Gastrocnemius medialis (tissue), 4 donors: Measurements from ENCODE around the gene HDAC7. TPM values are rescaled to one million over a fixed set of nuclear protein-coding genes. Genes with fewer than 3 reads are reported as not detected.

Source experiments
- ATAC-seq, 2 donors: fragments of 150-250 bp; one replicate each; pipeline ENCODE4 v1.9.1; 2016
- DNase-seq, 2 donors: peaks; one replicate each; pipeline ENCODE4 v3.0.0-alpha.2; 2019
- H3K27ac ChIP-seq, 4 donors: fragments of 200-600 bp; sonication (generic); 1 replicate in 1 of 4; 2 replicates in 3 of 4; pipeline ENCODE4 v1.5.1; 2016 to 2018; ENCODE audit warnings: mild to moderate bottlenecking in 2 of 4, moderate library complexity in 1 of 4
- H3K27me3 ChIP-seq, 3 donors: fragments of 200-600 bp; sonication (generic) in 2 of 3; 1 replicate in 1 of 3; 2 replicates in 2 of 3; pipeline versions ENCODE4 v1.5.1 to v1.6.0; 2016 to 2019; ENCODE audit warnings: mild to moderate bottlenecking in 1 of 3, moderate library complexity in 1 of 3
- H3K36me3 ChIP-seq, 2 donors: fragments of 200-600 bp; sonication (generic) in 1 of 2; one replicate each; pipeline ENCODE4 v1.5.1; 2017 to 2018
- H3K4me1 ChIP-seq, 2 donors: fragments of 200-600 bp; sonication (generic) in 1 of 2; one replicate each; pipeline ENCODE4 v1.5.1; 2016 to 2017; ENCODE audit warnings: mild to moderate bottlenecking in 2 of 2
- H3K4me3 ChIP-seq, 4 donors: fragments of 200-600 bp; sonication (generic) in 3 of 4; 1 replicate in 1 of 4; 2 replicates in 3 of 4; pipeline ENCODE4 v1.5.1; 2016 to 2019; ENCODE audit warnings: mild to moderate bottlenecking in 2 of 4
- H3K9me3 ChIP-seq, 3 donors: fragments of 200-600 bp; sonication (generic) in 2 of 3; 1 replicate in 1 of 3; 2 replicates in 2 of 3; pipeline ENCODE4 v1.5.1; 2016 to 2019
- CTCF ChIP-seq, 5 experiments: fragments of 450-650 bp in 3 of 5; fragments of 200-600 bp in 2 of 5; sonication (generic) in 2 of 5; IDR thresholded peaks in 4 of 5; conservative IDR thresholded peaks in 1 of 5; 1 replicate in 4 of 5; 2 replicates in 1 of 5; pipeline ENCODE4 v1.5.1; 2016 to 2019; ENCODE audit warnings: antibody characterized with exemption in 5 of 5, mild to moderate bottlenecking in 3 of 5, moderate library complexity in 3 of 5
- POLR2A ChIP-seq, 2 donors: fragments of 450-650 bp; IDR thresholded peaks; one replicate each; pipeline ENCODE4 v1.6.1; 2017; ENCODE audit warnings: antibody characterized with exemption in 2 of 2, mild to moderate bottlenecking in 2 of 2, moderate library complexity in 2 of 2
- in situ Hi-C, 4 donors: fragments of 200-750 bp; cut with MboI; loops; one replicate each; pipeline versions ENCODE4 v1.15.0 to v1.8.0; 2017; ENCODE audit warnings: low sequenced_read_pairs in 4 of 4
- intact Hi-C: fragments of 100-400 bp; cut with DNase I; formaldehyde crosslinking; loops from one replicate; pipeline ENCODE4 v1.15.1; 2023; ENCODE audit warnings: low total_unique reads
- total RNA-seq, 4 donors: library from RNA; depleted of rRNA; stranded (reverse); fragments of >200 nt; gene quantifications; one replicate each; pipeline versions ENCODE4 v1.1.0 to v1.2.3, GENCODE V29; 2016

HDAC7 gene
- total RNA-seq, 4 donors from 2014 or later, result 12.2 to 27.1 (median 17.0) TPM

GRCh38 chr12:47863985-47864384 lies 44.3 kb upstream of the HDAC7 start:
- TF ChIP-seq POLR2A (IDR thresholded peaks at IDR 0.05) (no peak), CTCF (IDR thresholded peaks at IDR 0.05 in 4 of 5, conservative IDR thresholded peaks at IDR 0.05 in 1 of 5) (no peak)
- intact Hi-C loops, result no loop called here
- no peak for DNase-seq
- no peak overlapping the region for H3K27ac ChIP-seq
- no peaks in the 10 kb centered on the region for H3K27me3 ChIP-seq
- peaks cover 0 to 3% of the 10 kb centered on the region in 2 donors for H3K4me1 ChIP-seq
- H3K4me3 ChIP-seq, result no peak overlapping the region
- no peaks in the 10 kb centered on the region for H3K36me3 ChIP-seq
- ATAC-seq, result no peak
- in situ Hi-C loops, result no loop called here
- no peaks in the 10 kb centered on the region for H3K9me3 ChIP-seq

GRCh38 chr12:47863467-47863866 lies 43.8 kb upstream of the HDAC7 start:
- Histone ChIP-seq H3K9me3 (no peaks in the 10 kb centered on the region), H3K36me3 (no peaks in the 10 kb centered on the region), H3K27me3 (no peaks in the 10 kb centered on the region), H3K4me1 (peaks cover 0 to 3% of the 10 kb centered on the region in 2 donors), H3K27ac (no peak overlapping the region), H3K4me3 (no peak overlapping the region)
- ATAC-seq (no peak), DNase-seq (no peak)
- in situ Hi-C loops, result no loop called here
- TF ChIP-seq CTCF (IDR thresholded peaks at IDR 0.05 in 4 of 5, conservative IDR thresholded peaks at IDR 0.05 in 1 of 5), result no peak
- no peak for TF ChIP-seq POLR2A (IDR thresholded peaks at IDR 0.05)
- intact Hi-C loops, result no loop called here

GRCh38 chr12:47862881-47863280 lies 43.2 kb upstream of the HDAC7 start:
- ATAC-seq (no peak), DNase-seq (no peak)
- no peak overlapping the region for H3K27ac ChIP-seq
- H3K4me3 ChIP-seq, result no peak overlapping the region
- H3K36me3 ChIP-seq, result no peaks in the 10 kb centered on the region
- TF ChIP-seq POLR2A (IDR thresholded peaks at IDR 0.05) (no peak), CTCF (IDR thresholded peaks at IDR 0.05 in 4 of 5, conservative IDR thresholded peaks at IDR 0.05 in 1 of 5) (no peak)
- intact Hi-C loops (no loop called here), in situ Hi-C loops (no loop called here)
- H3K27me3 ChIP-seq, result no peaks in the 10 kb centered on the region
- H3K9me3 ChIP-seq, result no peaks in the 10 kb centered on the region
- peaks cover 0 to 1% of the 10 kb centered on the region in 2 donors for H3K4me1 ChIP-seq

- in situ Hi-C loops, result no loop called here
- H3K27me3 ChIP-seq, result no peaks in the 10 kb centered on the region
- no peaks in the 10 kb centered on the region for H3K36me3 ChIP-seq
- H3K4me3 ChIP-seq, result no peak overlapping the region
- intact Hi-C loops, result no loop called here
- no peaks in the 10 kb centered on the region for H3K4me1 ChIP-seq
- TF ChIP-seq CTCF (IDR thresholded peaks at IDR 0.05 in 4 of 5, conservative IDR thresholded peaks at IDR 0.05 in 1 of 5) (no peak), POLR2A (IDR thresholded peaks at IDR 0.05) (no peak)
- ATAC-seq (no peak), DNase-seq (no peak)
- no peak overlapping the region for H3K27ac ChIP-seq
- H3K9me3 ChIP-seq, result no peaks in the 10 kb centered on the region
Observed at GRCh38 chr12:47862167-47862750, 42.6 kb upstream of the HDAC7 start.

- ATAC-seq, result no peak
- no peak for DNase-seq
- Histone ChIP-seq H3K4me1 (no peaks in the 10 kb centered on the region), H3K4me3 (no peak overlapping the region), H3K36me3 (no peaks in the 10 kb centered on the region), H3K27me3 (no peaks in the 10 kb centered on the region), H3K27ac (no peak overlapping the region), H3K9me3 (no peaks in the 10 kb centered on the region)
- TF ChIP-seq POLR2A (IDR thresholded peaks at IDR 0.05) (no peak), CTCF (IDR thresholded peaks at IDR 0.05 in 4 of 5, conservative IDR thresholded peaks at IDR 0.05 in 1 of 5) (no peak)
- intact Hi-C loops, result no loop called here
- in situ Hi-C loops, result no loop called here
Observed at GRCh38 chr12:47860873-47861272, 41.2 kb upstream of the HDAC7 start.
